ENCODE results near the gene ARMC6.
"Not testable (repeated sequence)": the region's sequence is repeated elsewhere in the genome, so short reads cannot be mapped to it uniquely, and the experiment has no call there.

Gene ARMC6

GRCh38 chr19:19106938-19107337, 73.5 kb downstream of the ARMC6 start:
- not testable (repeated sequence) for DNase-seq (ENCODE audit: low read depth in 2 of 2)

DNA sequence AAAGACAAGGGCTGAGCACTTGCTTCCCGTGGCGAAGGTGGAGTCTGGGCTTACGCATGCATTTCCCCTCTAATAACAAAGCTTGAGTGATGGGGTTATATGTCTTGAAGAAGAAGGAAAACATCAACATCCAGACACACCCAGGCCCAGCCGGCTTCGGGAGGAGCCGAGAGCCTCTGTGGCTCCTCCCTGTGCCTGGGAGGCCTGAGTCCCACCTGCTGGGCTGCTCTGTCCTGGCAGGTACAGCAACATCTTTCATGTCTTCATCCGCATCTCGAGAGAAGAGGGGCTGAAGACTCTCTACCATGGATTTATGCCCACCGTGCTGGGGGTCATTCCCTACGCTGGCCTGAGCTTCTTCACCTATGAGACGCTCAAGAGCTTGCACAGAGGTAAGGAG, 74.3 kb downstream of the ARMC6 start:
- no peak for DNase-seq (ENCODE audit: low read depth in 2 of 2)
